Body of pancreas (tissue), 4 donors: ENCODE measurements around the gene RPS6KB2.

Experiments
- CTCF ChIP-seq, 7 experiments: fragments of 450-650 bp in 4 of 7; fragments of 200-600 bp in 3 of 7; sonication (generic) in 3 of 7; IDR thresholded peaks; one replicate each; pipeline ENCODE4 v1.5.1; 2016 to 2019; ENCODE audit warnings: antibody characterized with exemption in 7 of 7
- POLR2A ChIP-seq, 3 donors: fragments of 450-650 bp; IDR thresholded peaks; one replicate each; pipeline ENCODE4 v1.6.1; 2016; ENCODE audit warnings: antibody characterized with exemption in 3 of 3, mild to moderate bottlenecking in 2 of 3

- no peak for TF ChIP-seq POLR2A (IDR thresholded peaks at IDR 0.05)
- no peak for TF ChIP-seq CTCF (IDR thresholded peaks at IDR 0.05)
Measured at GRCh38 chr11:67400251-67400941, 27.9 kb upstream of the RPS6KB2 start.
